PC-9 (cell line): Measurements from ENCODE around the gene TRIM7. TPM values are rescaled to one million over a fixed set of nuclear protein-coding genes. Genes with fewer than 3 reads are reported as not detected.

Source experiments
- BruUV-seq: library from RNA; stranded (reverse); fragments of 400-500 nt; replicated peaks from 2 replicates; lab custom pipeline; 2021; lab: Mats Ljungman, UMichigan
- CTCF ChIA-PET: fragments of 300-600 bp; sonication (Branson Sonifier 250); formaldehyde crosslinking; loops from one replicate; lab custom pipeline; 2022; ENCODE audit warnings: antibody characterized with exemption; lab: Charles Lee
- POLR2A ChIA-PET: fragments of 300-600 bp; sonication (Branson Sonifier 250); formaldehyde crosslinking; loops from one replicate; lab custom pipeline; 2022; ENCODE audit warnings: antibody characterized with exemption; ENCODE audit not compliant: unreplicated experiment; lab: Charles Lee
- DNase-seq, 2 experiments: peaks; one replicate each; pipeline versions ENCODE4 v3.0.0 to v3.0.0-alpha.2; 2015 to 2022; ENCODE audit warnings: mixed read lengths in 1 of 2
- H2AFZ ChIP-seq: fragments of 200-600 bp; sonication (generic); 2 replicates; pipeline ENCODE4 v1.8.1; 2017; ENCODE audit warnings: antibody characterized with exemption
- H3F3A ChIP-seq: fragments of 200-600 bp; sonication (generic); 2 replicates; pipeline ENCODE4 v1.8.1; 2017; ENCODE audit warnings: antibody characterized with exemption, mild to moderate bottlenecking, low read depth; ENCODE audit not compliant: insufficient read depth
- H3K27ac ChIP-seq: fragments of 200-600 bp; sonication (generic); 2 replicates; pipeline ENCODE4 v1.6.1; 2016; ENCODE audit warnings: mixed run types
- H3K27me3 ChIP-seq: fragments of 200-600 bp; sonication (generic); 2 replicates; pipeline ENCODE4 v1.6.1; 2016; ENCODE audit warnings: low read depth, mixed run types; ENCODE audit not compliant: insufficient read depth
- H3K36me3 ChIP-seq: fragments of 200-600 bp; sonication (generic); 2 replicates; pipeline ENCODE4 v1.6.1; 2016; ENCODE audit warnings: low read depth, mixed run types
- H3K4me1 ChIP-seq: fragments of 200-600 bp; sonication (generic); replicated peaks from 2 replicates; pipeline ENCODE4 v1.6.1; 2016; ENCODE audit warnings: mixed run types; ENCODE audit not compliant: insufficient read depth
- H3K4me2 ChIP-seq: fragments of 200-600 bp; sonication (generic); 2 replicates; pipeline ENCODE4 v1.6.1; 2017; ENCODE audit warnings: mixed run types
- H3K4me3 ChIP-seq: fragments of 200-600 bp; sonication (generic); 2 replicates; pipeline ENCODE4 v1.6.1; 2016; ENCODE audit warnings: mixed run types
- H3K79me2 ChIP-seq: fragments of 200-600 bp; sonication (generic); 2 replicates; pipeline ENCODE4 v1.6.1; 2017; ENCODE audit warnings: low read depth, mixed run types
- H3K9me2 ChIP-seq: fragments of 200-600 bp; sonication (generic); 2 replicates; pipeline ENCODE4 v1.8.1; 2017; ENCODE audit warnings: mild to moderate bottlenecking; ENCODE audit not compliant: insufficient read depth
- H3K9me3 ChIP-seq: fragments of 200-600 bp; sonication (generic); 2 replicates; pipeline ENCODE4 v1.8.1; 2016; ENCODE audit warnings: low read depth; ENCODE audit not compliant: insufficient read depth
- H4K20me1 ChIP-seq: fragments of 200-600 bp; sonication (generic); 2 replicates; pipeline ENCODE4 v1.8.1; 2017; ENCODE audit not compliant: insufficient read depth
- CTCF ChIP-seq: fragments of 200-600 bp; sonication (generic); conservative IDR thresholded peaks from 2 replicates; pipeline ENCODE4 v1.6.1; 2017; ENCODE audit warnings: mixed run types, antibody characterized with exemption, mild to moderate bottlenecking, moderate library complexity
- EZH2 ChIP-seq: fragments of 200-600 bp; sonication (generic); IDR thresholded peaks from 2 replicates; pipeline ENCODE4 v1.8.0; 2017; ENCODE audit warnings: antibody characterized with exemption, low read depth
- intact Hi-C: fragments of 100-400 bp; cut with micrococcal nuclease; formaldehyde crosslinking; loops from one replicate; pipeline ENCODE4 v1.10.0; 2022; ENCODE audit not compliant: unreplicated experiment
- total RNA-seq: library from RNA; stranded (reverse); gene quantifications from 2 replicates; pipeline ENCODE4 v1.2.3, GENCODE V29; 2021

Gene TRIM7
- total RNA-seq, 1 experiment from 2014 or later, result 9.2 TPM

- H3K27me3 ChIP-seq, result no peaks in the 10 kb centered on the region
- POLR2A ChIA-PET, result no interaction called here
- H3K4me3 ChIP-seq, result no peak overlapping the region
- no peaks in the 10 kb centered on the region for H3K36me3 ChIP-seq
- CTCF ChIA-PET, result no interaction called here
- BruUV-seq, result no TSS peak
- no peak for DNase-seq
- H3K4me1 ChIP-seq, result no peaks in the 10 kb centered on the region
- H3K9me3 ChIP-seq, result no peaks in the 10 kb centered on the region
- TF ChIP-seq CTCF, result no peak
- no peak for TF ChIP-seq EZH2
- no peak overlapping the region for H3K27ac ChIP-seq
- H3F3A ChIP-seq, result no peaks in the 10 kb centered on the region
- H4K20me1 ChIP-seq, result no peaks in the 10 kb centered on the region
- intact Hi-C loops, result no loop called here
- no peak overlapping the region for H2AFZ ChIP-seq
- H3K79me2 ChIP-seq, result no peaks in the 10 kb centered on the region
- H3K9me2 ChIP-seq, result no peaks in the 10 kb centered on the region
- no peak overlapping the region for H3K4me2 ChIP-seq
Measured at GRCh38 chr5:181173420-181174342, 31.3 kb downstream of the TRIM7 start.

- Histone ChIP-seq H3K4me1 (no peaks in the 10 kb centered on the region), H3K9me2 (no peaks in the 10 kb centered on the region), H3K4me2 (no peak overlapping the region), H4K20me1 (no peaks in the 10 kb centered on the region), H3K9me3 (no peaks in the 10 kb centered on the region), H3F3A (no peaks in the 10 kb centered on the region), H3K79me2 (no peaks in the 10 kb centered on the region), H3K27ac (no peak overlapping the region), H2AFZ (no peak overlapping the region), H3K4me3 (no peak overlapping the region), H3K36me3 (no peaks in the 10 kb centered on the region), H3K27me3 (no peaks in the 10 kb centered on the region)
- ChIA-PET CTCF (interaction anchor here (1.2 kb wide), 1 partner anchor 12 kb away, joined by 7 read pairs; no protein-coding TSS in a partner anchor), POLR2A (no interaction called here)
- intact Hi-C loops, result no loop called here
- BruUV-seq, result no TSS peak
- no peak for DNase-seq
- no peak for TF ChIP-seq CTCF
- no peak for TF ChIP-seq EZH2
Measured at GRCh38 chr5:181173027-181173419, 32.0 kb downstream of the TRIM7 start.

- Histone ChIP-seq H3K4me3 (no peak overlapping the region), H3K27me3 (no peaks in the 10 kb centered on the region), H3K36me3 (no peaks in the 10 kb centered on the region), H3K9me2 (no peaks in the 10 kb centered on the region), H3F3A (no peaks in the 10 kb centered on the region), H3K9me3 (no peaks in the 10 kb centered on the region), H3K4me2 (no peak overlapping the region), H2AFZ (no peak overlapping the region), H3K79me2 (no peaks in the 10 kb centered on the region), H3K27ac (no peak overlapping the region), H3K4me1 (no peaks in the 10 kb centered on the region), H4K20me1 (no peaks in the 10 kb centered on the region)
- CTCF ChIA-PET, result no interaction called here
- no peak for DNase-seq
- intact Hi-C loops, result no loop called here
- BruUV-seq, result no TSS peak
- POLR2A ChIA-PET, result no interaction called here
- TF ChIP-seq EZH2 (no peak), CTCF (no peak)
Measured at GRCh38 chr5:181171782-181172181, 33.2 kb downstream of the TRIM7 start.
